ENCODE data around the gene ZNF266. TPM values are rescaled to one million over a fixed set of nuclear protein-coding genes. Genes with fewer than 3 reads are reported as not detected.

The ZNF266 gene
- polyA plus RNA-seq, 3 donors = 5.1 to 33.3 (median 8.5) TPM

DNA sequence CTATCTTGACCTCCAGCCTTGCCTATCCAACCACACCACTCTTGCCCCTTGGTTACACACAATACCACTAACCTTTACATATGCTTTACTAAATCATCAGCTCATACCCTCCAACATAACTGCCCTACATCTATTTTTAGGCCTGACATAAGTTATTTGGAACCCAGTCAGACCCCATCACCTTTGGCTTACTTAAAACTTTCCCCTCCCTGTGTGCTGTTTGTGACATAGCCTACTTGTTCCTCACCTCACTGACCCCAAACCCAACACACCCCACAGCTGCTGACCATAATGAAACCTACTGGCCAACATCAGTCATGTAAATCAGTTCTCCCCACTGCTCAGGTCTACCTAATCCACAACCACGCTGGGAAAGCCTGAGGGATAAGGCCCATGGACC is 4.9 kb downstream of the ZNF266 start:
- peaks cover 52 to 73% of the 10 kb centered on the region in 2 donors for H3K36me3 ChIP-seq (replicated peaks in 1 of 2; ENCODE audit: control insufficient read depth in 1 of 2, insufficient read depth in 2 of 2, low read length in 2 of 2)
- no peak overlapping the region for H3K9ac ChIP-seq (ENCODE audit: insufficient read depth, low read length, poor library complexity, severe bottlenecking)
- no peaks in the 10 kb centered on the region for H3K27me3 Mint-ChIP-seq (ENCODE audit: low read depth in 3 of 3)
- peak overlapping the region in 1 of 7 donors; percentile 41 for H3K27ac Mint-ChIP-seq
- no peaks in the 10 kb centered on the region for H3K27me3 ChIP-seq (ENCODE audit: control insufficient read depth in 2 of 2, insufficient read depth in 2 of 2, low read length in 2 of 2)
- peaks cover 72 to 78% of the 10 kb centered on the region in 2 donors for H3K36me3 Mint-ChIP-seq
- no peak overlapping the region for H3K4me3 ChIP-seq (replicated peaks in 1 of 3; ENCODE audit: low read depth in 2 of 3, low read length in 3 of 3)
- no peak overlapping the region for H3K4me2 ChIP-seq (replicated peaks; ENCODE audit: extremely low read depth, low read length, poor library complexity, severe bottlenecking)
- H3K27ac ChIP-seq (ENCODE audit: low read depth in 1 of 2, low read length in 2 of 2) = no peak overlapping the region
- H3K79me2 ChIP-seq (ENCODE audit: insufficient read depth, low read length) = peaks cover 13% of the 10 kb centered on the region
- TF ChIP-seq, protein P1, sequence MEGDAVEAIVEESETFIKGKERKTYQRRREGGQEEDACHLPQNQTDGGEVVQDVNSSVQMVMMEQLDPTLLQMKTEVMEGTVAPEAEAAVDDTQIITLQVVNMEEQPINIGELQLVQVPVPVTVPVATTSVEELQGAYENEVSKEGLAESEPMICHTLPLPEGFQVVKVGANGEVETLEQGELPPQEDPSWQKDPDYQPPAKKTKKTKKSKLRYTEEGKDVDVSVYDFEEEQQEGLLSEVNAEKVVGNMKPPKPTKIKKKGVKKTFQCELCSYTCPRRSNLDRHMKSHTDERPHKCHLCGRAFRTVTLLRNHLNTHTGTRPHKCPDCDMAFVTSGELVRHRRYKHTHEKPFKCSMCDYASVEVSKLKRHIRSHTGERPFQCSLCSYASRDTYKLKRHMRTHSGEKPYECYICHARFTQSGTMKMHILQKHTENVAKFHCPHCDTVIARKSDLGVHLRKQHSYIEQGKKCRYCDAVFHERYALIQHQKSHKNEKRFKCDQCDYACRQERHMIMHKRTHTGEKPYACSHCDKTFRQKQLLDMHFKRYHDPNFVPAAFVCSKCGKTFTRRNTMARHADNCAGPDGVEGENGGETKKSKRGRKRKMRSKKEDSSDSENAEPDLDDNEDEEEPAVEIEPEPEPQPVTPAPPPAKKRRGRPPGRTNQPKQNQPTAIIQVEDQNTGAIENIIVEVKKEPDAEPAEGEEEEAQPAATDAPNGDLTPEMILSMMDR (IDR thresholded peaks at IDR 0.05) = no peak
- H3K4me1 ChIP-seq (ENCODE audit: control insufficient read depth in 1 of 2, insufficient read depth in 2 of 2, low read length in 2 of 2) = peaks cover 9 to 12% of the 10 kb centered on the region in 2 donors
- H2AFZ ChIP-seq (ENCODE audit: insufficient read depth, low read depth, low read length, poor library complexity, severe bottlenecking) = no peak overlapping the region
- intact Hi-C loops (cut with micrococcal nuclease) = loop anchor here in 1 of 2 donors (5.0 to 10.0 kb wide), 3 partner anchors 103 to 286 kb away; partner anchors contain the start of gene ZNF317
- peaks cover 15 to 40% (median 32%) of the 10 kb centered on the region in 7 donors for H3K9me3 Mint-ChIP-seq
- H3K9me3 ChIP-seq (replicated peaks in 1 of 2; ENCODE audit: control insufficient read depth in 1 of 2, insufficient read depth in 1 of 2, low read length in 2 of 2) = peaks cover 14 to 26% of the 10 kb centered on the region in 2 donors
- DNase-seq = no peak
- peaks cover 12% of the 10 kb centered on the region for H3K4me1 Mint-ChIP-seq
- 100% methylated on average over 1 of the region's 1 CpG for WGBS (ENCODE audit: insufficient coverage)
- no peaks in the 10 kb centered on the region for H4K20me1 ChIP-seq (ENCODE audit: insufficient read depth, low read length)
- no peak overlapping the region for H3K4me3 Mint-ChIP-seq

DNA sequence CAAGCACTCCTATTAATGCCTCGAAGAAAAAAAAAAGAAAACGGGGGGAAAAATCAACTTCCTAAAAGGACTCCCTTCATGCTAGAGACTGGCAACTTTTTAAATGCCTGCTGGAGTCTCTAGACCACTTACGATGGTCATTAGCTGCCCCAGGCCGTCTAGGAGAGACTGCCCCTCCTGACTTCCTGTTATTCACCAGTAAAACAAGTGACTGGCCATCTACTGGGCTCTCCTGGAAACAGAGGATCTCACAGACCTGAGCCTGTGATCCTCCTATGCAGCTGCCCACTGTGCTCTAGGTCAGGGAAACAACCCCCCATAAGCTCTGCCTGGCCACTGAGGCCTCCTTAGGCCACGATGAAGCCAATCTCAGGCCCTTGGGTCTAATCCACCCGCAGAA is 7.4 kb downstream of the ZNF266 start:
- WGBS (ENCODE audit: insufficient coverage) = 100% methylated on average over 4 of the region's 6 CpGs
- no peak overlapping the region for H3K4me3 Mint-ChIP-seq
- no peak overlapping the region for H3K4me3 ChIP-seq (replicated peaks in 1 of 3; ENCODE audit: low read depth in 2 of 3, low read length in 3 of 3)
- H3K36me3 Mint-ChIP-seq = peaks cover 83 to 90% of the 10 kb centered on the region in 2 donors
- H4K20me1 ChIP-seq (ENCODE audit: insufficient read depth, low read length) = no peaks in the 10 kb centered on the region
- no peak for DNase-seq
- H3K36me3 ChIP-seq (replicated peaks in 1 of 2; ENCODE audit: control insufficient read depth in 1 of 2, insufficient read depth in 2 of 2, low read length in 2 of 2) = peaks cover 63 to 93% of the 10 kb centered on the region in 2 donors
- no peak overlapping the region for H3K4me2 ChIP-seq (replicated peaks; ENCODE audit: extremely low read depth, low read length, poor library complexity, severe bottlenecking)
- H3K27me3 Mint-ChIP-seq (ENCODE audit: low read depth in 3 of 3) = no peaks in the 10 kb centered on the region
- no peak overlapping the region for H3K9ac ChIP-seq (ENCODE audit: insufficient read depth, low read length, poor library complexity, severe bottlenecking)
- H3K27ac ChIP-seq (ENCODE audit: low read depth in 1 of 2, low read length in 2 of 2) = no peak overlapping the region
- H2AFZ ChIP-seq (ENCODE audit: insufficient read depth, low read depth, low read length, poor library complexity, severe bottlenecking) = no peak overlapping the region
- TF ChIP-seq, protein P1 (IDR thresholded peaks at IDR 0.05) = no peak
- peaks cover 39 to 47% of the 10 kb centered on the region in 2 donors for H3K9me3 ChIP-seq (replicated peaks in 1 of 2; ENCODE audit: control insufficient read depth in 1 of 2, insufficient read depth in 1 of 2, low read length in 2 of 2)
- H3K4me1 ChIP-seq (ENCODE audit: control insufficient read depth in 1 of 2, insufficient read depth in 2 of 2, low read length in 2 of 2) = no peaks in the 10 kb centered on the region
- peaks cover 32 to 61% (median 49%) of the 10 kb centered on the region in 7 donors for H3K9me3 Mint-ChIP-seq
- intact Hi-C loops (cut with micrococcal nuclease) = no loop called here
- no peaks in the 10 kb centered on the region for H3K4me1 Mint-ChIP-seq
- no peaks in the 10 kb centered on the region for H3K79me2 ChIP-seq (ENCODE audit: insufficient read depth, low read length)
- H3K27ac Mint-ChIP-seq = no peak overlapping the region
- no peaks in the 10 kb centered on the region for H3K27me3 ChIP-seq (ENCODE audit: control insufficient read depth in 2 of 2, insufficient read depth in 2 of 2, low read length in 2 of 2)

Data from CD14-positive monocyte (primary cell).